H1 (cell line): Measurements from ENCODE around the gene PDE4D.

Source experiments
- EP300 ChIP-seq, 2 experiments: IDR thresholded peaks; 1 replicate in 1 of 2; 2 replicates in 1 of 2; pipeline ENCODE4 v1.6.1; 2011 to 2012; ENCODE audit warnings: low read depth in 2 of 2, low read length in 2 of 2, mild to moderate bottlenecking in 2 of 2, borderline replicate concordance in 1 of 2, inconsistent platforms in 1 of 2, moderate library complexity in 1 of 2
- EZH2 ChIP-seq: fragments of 200-600 bp; sonication (generic); IDR thresholded peaks from 2 replicates; pipeline ENCODE4 v1.7.1; 2012; ENCODE audit warnings: low read depth, mild to moderate bottlenecking, moderate library complexity, low read length, inconsistent platforms; ENCODE audit not compliant: severe bottlenecking
- FOSL1 ChIP-seq: IDR thresholded peaks from 2 replicates; pipeline ENCODE4 v1.6.1; 2011; ENCODE audit warnings: mild to moderate bottlenecking, low read depth, low read length, moderate library complexity; ENCODE audit not compliant: insufficient read depth
- HDAC2 ChIP-seq, 2 experiments: fragments of 300-600 bp in 1 of 2; sonication (generic) in 1 of 2; IDR thresholded peaks; 2 replicates each; pipeline ENCODE4 v1.6.1; 2011 to 2012; ENCODE audit warnings: low read depth in 2 of 2, low read length in 2 of 2, mild to moderate bottlenecking in 2 of 2, moderate library complexity in 2 of 2, borderline replicate concordance in 1 of 2, inconsistent platforms in 1 of 2
- JUND ChIP-seq: IDR thresholded peaks from 2 replicates; pipeline ENCODE4 v1.6.1; 2011; ENCODE audit warnings: mild to moderate bottlenecking, improper control_type of control experiment, low read length
- POLR2A ChIP-seq, 2 experiments: IDR thresholded peaks; 1 replicate in 1 of 2; 2 replicates in 1 of 2; pipeline ENCODE4 v1.6.1; 2011; ENCODE audit warnings: low read depth in 2 of 2, low read length in 2 of 2, mild to moderate bottlenecking in 2 of 2; ENCODE audit errors: control extremely low read depth in 1 of 2
- POLR2AphosphoS5 ChIP-seq: IDR thresholded peaks from 2 replicates; pipeline ENCODE4 v1.6.1; 2011; ENCODE audit warnings: low read depth, low read length
- RNF2 ChIP-seq: fragments of 200-900, 300-1000 bp; sonication (generic); IDR thresholded peaks from 2 replicates; pipeline ENCODE4 v1.7.1; 2016; ENCODE audit warnings: borderline replicate concordance, low read depth, mild to moderate bottlenecking, antibody characterized with exemption, low read length; ENCODE audit not compliant: poor library complexity, severe bottlenecking; ENCODE audit errors: missing control alignments
- SP1 ChIP-seq: IDR thresholded peaks from 2 replicates; pipeline ENCODE4 v1.6.1; 2011; ENCODE audit warnings: low read depth, low read length
- TEAD4 ChIP-seq: IDR thresholded peaks from 2 replicates; pipeline ENCODE4 v1.6.1; 2012; ENCODE audit warnings: low read depth, low read length, inconsistent platforms, mixed read lengths
- ZNF274 ChIP-seq: IDR thresholded peaks from 2 replicates; pipeline ENCODE4 v1.7.0; 2012; ENCODE audit warnings: low read length, borderline replicate concordance; ENCODE audit errors: extremely low read depth
- TF ChIP-seq, protein P1 (sequence below), 3 experiments: IDR thresholded peaks; 1 replicate in 2 of 3; 2 replicates in 1 of 3; pipeline versions ENCODE4 v1.5.1 to v1.6.1; 2011; ENCODE audit warnings: low read length in 3 of 3, mild to moderate bottlenecking in 3 of 3, inconsistent platforms in 2 of 3, low read depth in 1 of 3, moderate library complexity in 1 of 3; ENCODE audit not compliant: insufficient read depth in 1 of 3; ENCODE audit errors: control extremely low read depth in 1 of 3
- TF ChIP-seq, protein P2 (sequence below): fragments of 300-600 bp; sonication (generic); IDR thresholded peaks from 2 replicates; pipeline ENCODE4 v1.7.1; 2012; ENCODE audit warnings: low read length, moderate library complexity, mild to moderate bottlenecking, inconsistent platforms; ENCODE audit not compliant: insufficient replicate concordance

DNA sequence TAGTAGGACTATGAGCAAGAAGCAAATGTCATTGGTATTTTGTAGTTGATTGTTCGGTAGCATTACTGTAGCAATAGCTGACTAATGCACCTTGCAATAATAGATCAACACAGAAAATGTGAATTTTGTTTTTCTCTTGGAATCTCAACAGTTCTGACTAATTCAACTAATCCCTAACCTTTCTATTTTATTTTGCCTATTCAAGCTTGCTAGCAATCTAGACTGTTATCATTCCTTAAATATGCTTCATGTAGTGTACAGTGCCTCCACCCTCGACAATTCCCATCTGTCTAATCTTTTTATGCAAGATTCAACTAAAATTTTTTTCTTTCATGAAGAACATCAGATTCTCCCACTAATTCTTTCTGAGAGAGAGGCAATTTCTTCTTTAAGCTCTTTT lies 570.6 kb downstream of the PDE4D start:
- no peak for TF ChIP-seq POLR2A (IDR thresholded peaks at IDR 0.05; ENCODE audit: control extremely low read depth in 1 of 2, low read depth in 2 of 2, low read length in 2 of 2)
- TF ChIP-seq, protein P1, sequence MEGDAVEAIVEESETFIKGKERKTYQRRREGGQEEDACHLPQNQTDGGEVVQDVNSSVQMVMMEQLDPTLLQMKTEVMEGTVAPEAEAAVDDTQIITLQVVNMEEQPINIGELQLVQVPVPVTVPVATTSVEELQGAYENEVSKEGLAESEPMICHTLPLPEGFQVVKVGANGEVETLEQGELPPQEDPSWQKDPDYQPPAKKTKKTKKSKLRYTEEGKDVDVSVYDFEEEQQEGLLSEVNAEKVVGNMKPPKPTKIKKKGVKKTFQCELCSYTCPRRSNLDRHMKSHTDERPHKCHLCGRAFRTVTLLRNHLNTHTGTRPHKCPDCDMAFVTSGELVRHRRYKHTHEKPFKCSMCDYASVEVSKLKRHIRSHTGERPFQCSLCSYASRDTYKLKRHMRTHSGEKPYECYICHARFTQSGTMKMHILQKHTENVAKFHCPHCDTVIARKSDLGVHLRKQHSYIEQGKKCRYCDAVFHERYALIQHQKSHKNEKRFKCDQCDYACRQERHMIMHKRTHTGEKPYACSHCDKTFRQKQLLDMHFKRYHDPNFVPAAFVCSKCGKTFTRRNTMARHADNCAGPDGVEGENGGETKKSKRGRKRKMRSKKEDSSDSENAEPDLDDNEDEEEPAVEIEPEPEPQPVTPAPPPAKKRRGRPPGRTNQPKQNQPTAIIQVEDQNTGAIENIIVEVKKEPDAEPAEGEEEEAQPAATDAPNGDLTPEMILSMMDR (IDR thresholded peaks at IDR 0.05; ENCODE audit: control extremely low read depth in 1 of 3, insufficient read depth in 1 of 3, low read depth in 1 of 3, low read length in 3 of 3), result no peak
- no peak for TF ChIP-seq JUND
- TF ChIP-seq, protein P2, sequence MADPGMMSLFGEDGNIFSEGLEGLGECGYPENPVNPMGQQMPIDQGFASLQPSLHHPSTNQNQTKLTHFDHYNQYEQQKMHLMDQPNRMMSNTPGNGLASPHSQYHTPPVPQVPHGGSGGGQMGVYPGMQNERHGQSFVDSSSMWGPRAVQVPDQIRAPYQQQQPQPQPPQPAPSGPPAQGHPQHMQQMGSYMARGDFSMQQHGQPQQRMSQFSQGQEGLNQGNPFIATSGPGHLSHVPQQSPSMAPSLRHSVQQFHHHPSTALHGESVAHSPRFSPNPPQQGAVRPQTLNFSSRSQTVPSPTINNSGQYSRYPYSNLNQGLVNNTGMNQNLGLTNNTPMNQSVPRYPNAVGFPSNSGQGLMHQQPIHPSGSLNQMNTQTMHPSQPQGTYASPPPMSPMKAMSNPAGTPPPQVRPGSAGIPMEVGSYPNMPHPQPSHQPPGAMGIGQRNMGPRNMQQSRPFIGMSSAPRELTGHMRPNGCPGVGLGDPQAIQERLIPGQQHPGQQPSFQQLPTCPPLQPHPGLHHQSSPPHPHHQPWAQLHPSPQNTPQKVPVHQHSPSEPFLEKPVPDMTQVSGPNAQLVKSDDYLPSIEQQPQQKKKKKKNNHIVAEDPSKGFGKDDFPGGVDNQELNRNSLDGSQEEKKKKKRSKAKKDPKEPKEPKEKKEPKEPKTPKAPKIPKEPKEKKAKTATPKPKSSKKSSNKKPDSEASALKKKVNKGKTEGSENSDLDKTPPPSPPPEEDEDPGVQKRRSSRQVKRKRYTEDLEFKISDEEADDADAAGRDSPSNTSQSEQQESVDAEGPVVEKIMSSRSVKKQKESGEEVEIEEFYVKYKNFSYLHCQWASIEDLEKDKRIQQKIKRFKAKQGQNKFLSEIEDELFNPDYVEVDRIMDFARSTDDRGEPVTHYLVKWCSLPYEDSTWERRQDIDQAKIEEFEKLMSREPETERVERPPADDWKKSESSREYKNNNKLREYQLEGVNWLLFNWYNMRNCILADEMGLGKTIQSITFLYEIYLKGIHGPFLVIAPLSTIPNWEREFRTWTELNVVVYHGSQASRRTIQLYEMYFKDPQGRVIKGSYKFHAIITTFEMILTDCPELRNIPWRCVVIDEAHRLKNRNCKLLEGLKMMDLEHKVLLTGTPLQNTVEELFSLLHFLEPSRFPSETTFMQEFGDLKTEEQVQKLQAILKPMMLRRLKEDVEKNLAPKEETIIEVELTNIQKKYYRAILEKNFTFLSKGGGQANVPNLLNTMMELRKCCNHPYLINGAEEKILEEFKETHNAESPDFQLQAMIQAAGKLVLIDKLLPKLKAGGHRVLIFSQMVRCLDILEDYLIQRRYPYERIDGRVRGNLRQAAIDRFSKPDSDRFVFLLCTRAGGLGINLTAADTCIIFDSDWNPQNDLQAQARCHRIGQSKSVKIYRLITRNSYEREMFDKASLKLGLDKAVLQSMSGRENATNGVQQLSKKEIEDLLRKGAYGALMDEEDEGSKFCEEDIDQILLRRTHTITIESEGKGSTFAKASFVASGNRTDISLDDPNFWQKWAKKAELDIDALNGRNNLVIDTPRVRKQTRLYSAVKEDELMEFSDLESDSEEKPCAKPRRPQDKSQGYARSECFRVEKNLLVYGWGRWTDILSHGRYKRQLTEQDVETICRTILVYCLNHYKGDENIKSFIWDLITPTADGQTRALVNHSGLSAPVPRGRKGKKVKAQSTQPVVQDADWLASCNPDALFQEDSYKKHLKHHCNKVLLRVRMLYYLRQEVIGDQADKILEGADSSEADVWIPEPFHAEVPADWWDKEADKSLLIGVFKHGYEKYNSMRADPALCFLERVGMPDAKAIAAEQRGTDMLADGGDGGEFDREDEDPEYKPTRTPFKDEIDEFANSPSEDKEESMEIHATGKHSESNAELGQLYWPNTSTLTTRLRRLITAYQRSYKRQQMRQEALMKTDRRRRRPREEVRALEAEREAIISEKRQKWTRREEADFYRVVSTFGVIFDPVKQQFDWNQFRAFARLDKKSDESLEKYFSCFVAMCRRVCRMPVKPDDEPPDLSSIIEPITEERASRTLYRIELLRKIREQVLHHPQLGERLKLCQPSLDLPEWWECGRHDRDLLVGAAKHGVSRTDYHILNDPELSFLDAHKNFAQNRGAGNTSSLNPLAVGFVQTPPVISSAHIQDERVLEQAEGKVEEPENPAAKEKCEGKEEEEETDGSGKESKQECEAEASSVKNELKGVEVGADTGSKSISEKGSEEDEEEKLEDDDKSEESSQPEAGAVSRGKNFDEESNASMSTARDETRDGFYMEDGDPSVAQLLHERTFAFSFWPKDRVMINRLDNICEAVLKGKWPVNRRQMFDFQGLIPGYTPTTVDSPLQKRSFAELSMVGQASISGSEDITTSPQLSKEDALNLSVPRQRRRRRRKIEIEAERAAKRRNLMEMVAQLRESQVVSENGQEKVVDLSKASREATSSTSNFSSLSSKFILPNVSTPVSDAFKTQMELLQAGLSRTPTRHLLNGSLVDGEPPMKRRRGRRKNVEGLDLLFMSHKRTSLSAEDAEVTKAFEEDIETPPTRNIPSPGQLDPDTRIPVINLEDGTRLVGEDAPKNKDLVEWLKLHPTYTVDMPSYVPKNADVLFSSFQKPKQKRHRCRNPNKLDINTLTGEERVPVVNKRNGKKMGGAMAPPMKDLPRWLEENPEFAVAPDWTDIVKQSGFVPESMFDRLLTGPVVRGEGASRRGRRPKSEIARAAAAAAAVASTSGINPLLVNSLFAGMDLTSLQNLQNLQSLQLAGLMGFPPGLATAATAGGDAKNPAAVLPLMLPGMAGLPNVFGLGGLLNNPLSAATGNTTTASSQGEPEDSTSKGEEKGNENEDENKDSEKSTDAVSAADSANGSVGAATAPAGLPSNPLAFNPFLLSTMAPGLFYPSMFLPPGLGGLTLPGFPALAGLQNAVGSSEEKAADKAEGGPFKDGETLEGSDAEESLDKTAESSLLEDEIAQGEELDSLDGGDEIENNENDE, result no peak
- TF ChIP-seq EP300 (IDR thresholded peaks at IDR 0.05; ENCODE audit: borderline replicate concordance in 1 of 2, low read depth in 2 of 2, low read length in 2 of 2), result no peak
- TF ChIP-seq RNF2, result no peak
- no peak for TF ChIP-seq EZH2
- no peak for TF ChIP-seq HDAC2 (IDR thresholded peaks at IDR 0.05; ENCODE audit: borderline replicate concordance in 1 of 2, low read depth in 2 of 2, low read length in 2 of 2)
- no peak for TF ChIP-seq ZNF274
- no peak for TF ChIP-seq FOSL1
- TF ChIP-seq POLR2AphosphoS5, result no peak
- no peak for TF ChIP-seq SP1
- no peak for TF ChIP-seq TEAD4
